Measurements from ENCODE around the gene EMC9. TPM values are rescaled to one million over a fixed set of nuclear protein-coding genes. Genes with fewer than 3 reads are reported as not detected.

EMC9 gene
- total RNA-seq, 1 donor from 2014 or later, result 14.0 TPM

GRCh38 chr14:24117179-24117578, 24.2 kb downstream of the EMC9 start:
- no peak for TF ChIP-seq CTCF (IDR thresholded peaks at IDR 0.05)
- Mint-ChIP-seq H3K4me1 (ENCODE audit: low read depth) (peaks cover 21% of the 10 kb centered on the region), H3K9me3 (ENCODE audit: low read depth) (no peaks in the 10 kb centered on the region), H3K27me3 (ENCODE audit: low read depth) (no peaks in the 10 kb centered on the region), H3K27ac (ENCODE audit: unreplicated experiment) (no peak overlapping the region), H3K4me3 (ENCODE audit: unreplicated experiment) (no peak overlapping the region), H3K36me3 (ENCODE audit: low read depth) (peaks cover 19% of the 10 kb centered on the region)
- DNase-seq (ENCODE audit: low spot score), result no peak

- Mint-ChIP-seq H3K9me3 (ENCODE audit: low read depth) (no peaks in the 10 kb centered on the region), H3K4me3 (ENCODE audit: unreplicated experiment) (peak overlapping the region; percentile 24), H3K36me3 (ENCODE audit: low read depth) (peaks cover 17% of the 10 kb centered on the region), H3K27me3 (ENCODE audit: low read depth) (no peaks in the 10 kb centered on the region), H3K4me1 (ENCODE audit: low read depth) (peaks cover 21% of the 10 kb centered on the region), H3K27ac (ENCODE audit: unreplicated experiment) (no peak overlapping the region)
- no peak for DNase-seq (ENCODE audit: low spot score)
- TF ChIP-seq CTCF (IDR thresholded peaks at IDR 0.05), result no peak
Observed at GRCh38 chr14:24116128-24116814, 25.1 kb downstream of the EMC9 start.

- peaks cover 21% of the 10 kb centered on the region for H3K4me1 Mint-ChIP-seq (ENCODE audit: low read depth)
- H3K36me3 Mint-ChIP-seq (ENCODE audit: low read depth), result peaks cover 15% of the 10 kb centered on the region
- H3K27me3 Mint-ChIP-seq (ENCODE audit: low read depth), result no peaks in the 10 kb centered on the region
- TF ChIP-seq CTCF (IDR thresholded peaks at IDR 0.05), result no peak
- no peaks in the 10 kb centered on the region for H3K9me3 Mint-ChIP-seq (ENCODE audit: low read depth)
- peak overlapping the region; percentile 99 for H3K27ac Mint-ChIP-seq (ENCODE audit: unreplicated experiment)
- DNase-seq (ENCODE audit: low spot score), result no peak
- peak overlapping the region; percentile 93 for H3K4me3 Mint-ChIP-seq (ENCODE audit: unreplicated experiment)
Observed at GRCh38 chr14:24115422-24116127, 25.8 kb downstream of the EMC9 start.

- peak; percentile 99 for DNase-seq (ENCODE audit: low spot score)
- Mint-ChIP-seq H3K27ac (ENCODE audit: unreplicated experiment) (peak within 1 kb of the TSS; percentile 99), H3K4me3 (ENCODE audit: unreplicated experiment) (peak within 1 kb of the TSS; percentile 93), H3K9me3 (ENCODE audit: low read depth) (no peaks in the 10 kb centered on the region), H3K4me1 (ENCODE audit: low read depth) (peaks cover 21% of the 10 kb centered on the region), H3K36me3 (ENCODE audit: low read depth) (peaks cover 15% of the 10 kb centered on the region), H3K27me3 (ENCODE audit: low read depth) (no peaks in the 10 kb centered on the region)
- TF ChIP-seq CTCF (IDR thresholded peaks at IDR 0.05), result no peak
Observed at GRCh38 chr14:24114532-24115421, 26.6 kb downstream of the EMC9 start, which contains the start of the genes DCAF11 and NRL. Gene DCAF11, plus strand, starts transcription at chr14:24114777. Its CDS starts 818 bp downstream, at chr14:24115595. Gene NRL, minus strand, starts transcription at chr14:24114949. Its CDS starts 32,101 bp downstream, at chr14:24082848.

Data from chondrocyte (in vitro differentiated cells).